ENCODE data around the gene HCFC1R1.

HCFC1R1 gene

GRCh38 chr16:3000540-3000939, 23.2 kb downstream of the HCFC1R1 start:
- no peaks in the 10 kb centered on the region for H3K36me3 ChIP-seq
- DNase-seq = no peak
- H3K4me3 ChIP-seq (ENCODE audit: low read depth, low read length) = no peak overlapping the region
- H3K4me1 ChIP-seq = no peaks in the 10 kb centered on the region
- no peaks in the 10 kb centered on the region for H3K9me3 ChIP-seq
- peaks cover 3% of the 10 kb centered on the region; the same call in 1 of the 2 replicates for H3K27me3 ChIP-seq
- no peak for TF ChIP-seq CTCF (IDR thresholded peaks at IDR 0.05; ENCODE audit: low read depth, low read length)

GRCh38 chr16:2999929-3000328, 23.8 kb downstream of the HCFC1R1 start:
- DNase-seq = no peak
- H3K9me3 ChIP-seq = no peaks in the 10 kb centered on the region
- no peak overlapping the region for H3K4me3 ChIP-seq (ENCODE audit: low read depth, low read length)
- no peaks in the 10 kb centered on the region for H3K4me1 ChIP-seq
- H3K27me3 ChIP-seq = peaks cover 2% of the 10 kb centered on the region; the same call in 1 of the 2 replicates
- no peak for TF ChIP-seq CTCF (IDR thresholded peaks at IDR 0.05; ENCODE audit: low read depth, low read length)
- no peaks in the 10 kb centered on the region for H3K36me3 ChIP-seq

GRCh38 chr16:2996298-2996697, 27.4 kb downstream of the HCFC1R1 start:
- no peak for DNase-seq
- Histone ChIP-seq H3K4me1 (no peaks in the 10 kb centered on the region), H3K27me3 (no peaks in the 10 kb centered on the region), H3K9me3 (no peaks in the 10 kb centered on the region), H3K4me3 (ENCODE audit: low read depth, low read length) (no peak overlapping the region), H3K36me3 (no peaks in the 10 kb centered on the region)
- no peak for TF ChIP-seq CTCF (IDR thresholded peaks at IDR 0.05; ENCODE audit: low read depth, low read length)

- Histone ChIP-seq H3K9me3 (no peaks in the 10 kb centered on the region), H3K4me3 (ENCODE audit: low read depth, low read length) (no peak overlapping the region), H3K27me3 (no peaks in the 10 kb centered on the region), H3K36me3 (no peaks in the 10 kb centered on the region), H3K4me1 (0 out of 2 replicates have a peak, but pooled peaks cover 5% of the 10 kb centered on the region)
- no peak for TF ChIP-seq CTCF (IDR thresholded peaks at IDR 0.05; ENCODE audit: low read depth, low read length)
- DNase-seq = no peak
Measured at GRCh38 chr16:2992383-2993081, 31.2 kb downstream of the HCFC1R1 start.

GRCh38 chr16:2991566-2992261, 32.0 kb downstream of the HCFC1R1 start:
- Histone ChIP-seq H3K9me3 (no peaks in the 10 kb centered on the region), H3K27me3 (no peaks in the 10 kb centered on the region), H3K36me3 (no peaks in the 10 kb centered on the region), H3K4me1 (0 out of 2 replicates have a peak, but pooled peaks cover 6% of the 10 kb centered on the region), H3K4me3 (ENCODE audit: low read depth, low read length) (no peak overlapping the region)
- DNase-seq = no peak
- no peak for TF ChIP-seq CTCF (IDR thresholded peaks at IDR 0.05; ENCODE audit: low read depth, low read length)

- no peaks in the 10 kb centered on the region for H3K27me3 ChIP-seq
- no peaks in the 10 kb centered on the region for H3K9me3 ChIP-seq
- no peak for TF ChIP-seq CTCF (IDR thresholded peaks at IDR 0.05; ENCODE audit: low read depth, low read length)
- 0 out of 2 replicates have a peak, but pooled peaks cover 6% of the 10 kb centered on the region for H3K4me1 ChIP-seq
- no peaks in the 10 kb centered on the region for H3K36me3 ChIP-seq
- H3K4me3 ChIP-seq (ENCODE audit: low read depth, low read length) = no peak overlapping the region
- DNase-seq = no peak
Measured at GRCh38 chr16:2990891-2991290, 32.9 kb downstream of the HCFC1R1 start.
